Lower leg skin (tissue), 4 donors: ENCODE results near the gene KDM4B. TPM values are rescaled to one million over a fixed set of nuclear protein-coding genes. Genes with fewer than 3 reads are reported as not detected.

ENCODE experiments used
- DNase-seq, 2 donors: peaks; one replicate each; pipeline ENCODE4 v3.0.0-alpha.2; 2019; ENCODE audit warnings: low spot score in 2 of 2
- H3K4me3 ChIP-seq: fragments of 200-600 bp; sonication (generic); 2 replicates; pipeline ENCODE4 v1.5.1; 2017; ENCODE audit warnings: mild to moderate bottlenecking, low read depth; ENCODE audit not compliant: poor library complexity, severe bottlenecking
- CTCF ChIP-seq, 3 donors: fragments of 450-650 bp; IDR thresholded peaks; one replicate each; pipeline ENCODE4 v1.5.1; 2016; ENCODE audit warnings: antibody characterized with exemption in 3 of 3, mild to moderate bottlenecking in 3 of 3, moderate library complexity in 2 of 3
- POLR2A ChIP-seq, 2 donors: fragments of 450-650 bp; IDR thresholded peaks; one replicate each; pipeline ENCODE4 v1.6.1; 2016 to 2017; ENCODE audit warnings: antibody characterized with exemption in 2 of 2, mild to moderate bottlenecking in 1 of 2, moderate library complexity in 1 of 2
- WGBS, 2 donors: methylation state at CpG; one replicate each; pipeline ENCODE4 v1.1.5; 2018; 5-methylcytosine and 5-hydroxymethylcytosine counted together
- intact Hi-C: fragments of 100-400 bp; cut with DNase I; formaldehyde crosslinking; loops from one replicate; pipeline ENCODE4 v1.15.0; 2023; ENCODE audit warnings: low total_unique reads
- total RNA-seq, 4 donors: library from RNA; depleted of rRNA; stranded (reverse); fragments of >200 nt; gene quantifications; one replicate each; pipeline ENCODE4 v1.1.0, GENCODE V29; 2016

The KDM4B gene
- total RNA-seq, 4 donors from 2014 or later: 40.1 to 71.4 (median 51.3) TPM

- TF ChIP-seq CTCF (IDR thresholded peaks at IDR 0.05) (no peak), POLR2A (IDR thresholded peaks at IDR 0.05) (no peak)
Observed at GRCh38 chr19:5118026-5118425, 149.1 kb downstream of the KDM4B start.

GRCh38 chr19:5119297-5119998 lies 150.5 kb downstream of the KDM4B start:
- H3K4me3 ChIP-seq: no peak overlapping the region
- WGBS, 2 donors: 92 to 96% methylated on average over 29 to 40 of the region's 40 CpGs
- TF ChIP-seq POLR2A (IDR thresholded peaks at IDR 0.05): no peak
- no peak for TF ChIP-seq CTCF (IDR thresholded peaks at IDR 0.05)
- intact Hi-C loops: no loop called here
- no peak for DNase-seq

More at GRCh38 chr19:5118026-5118425, 149.1 kb downstream of the KDM4B start:
- no peak overlapping the region for H3K4me3 ChIP-seq
- intact Hi-C loops: no loop called here
- no peak for DNase-seq
- 93% methylated on average over 3 to 16 of the region's 16 CpGs for WGBS, 2 donors

- H3K4me3 ChIP-seq: no peak overlapping the region
- DNase-seq: no peak
- intact Hi-C loops: no loop called here
- no peak for TF ChIP-seq POLR2A (IDR thresholded peaks at IDR 0.05)
- TF ChIP-seq CTCF (IDR thresholded peaks at IDR 0.05): no peak
- 90 to 94% methylated on average over 8 of the region's 8 CpGs for WGBS, 2 donors
Observed at GRCh38 chr19:5120321-5120720, 151.4 kb downstream of the KDM4B start.

GRCh38 chr19:5120833-5121232 lies 151.9 kb downstream of the KDM4B start:
- WGBS, 2 donors: 89 to 98% methylated on average over 6 to 7 of the region's 9 CpGs
- no peak for DNase-seq
- TF ChIP-seq CTCF (IDR thresholded peaks at IDR 0.05) (no peak), POLR2A (IDR thresholded peaks at IDR 0.05) (no peak)
- intact Hi-C loops: no loop called here
- H3K4me3 ChIP-seq: no peak overlapping the region

- no peak overlapping the region for H3K4me3 ChIP-seq
- WGBS, 2 donors: 91 to 95% methylated on average over 28 of the region's 28 CpGs
- intact Hi-C loops: no loop called here
- DNase-seq: no peak
- no peak for TF ChIP-seq CTCF (IDR thresholded peaks at IDR 0.05)
- no peak for TF ChIP-seq POLR2A (IDR thresholded peaks at IDR 0.05)
Observed at GRCh38 chr19:5121266-5122120, 152.6 kb downstream of the KDM4B start.
